Activated CD4-positive, CD25-positive, alpha-beta regulatory T cell treated with anti-CD3 and anti-CD28 coated beads, Interleukin-2, amount 50 U/mL, for 16 hours (primary cell): Measurements from ENCODE around the gene ITIH2.
A peak's percentile ranks its signal among the peaks of the same experiment; 100 is the strongest.
"Not testable (repeated sequence)": the region's sequence is repeated elsewhere in the genome, so short reads cannot be mapped to it uniquely, and the experiment has no call there.

ENCODE experiments used
- DNase-seq: peaks from one replicate; pipeline ENCODE4 v3.0.0-alpha.2; 2020; ENCODE audit warnings: low read depth, low spot score

ITIH2 gene, protein sequence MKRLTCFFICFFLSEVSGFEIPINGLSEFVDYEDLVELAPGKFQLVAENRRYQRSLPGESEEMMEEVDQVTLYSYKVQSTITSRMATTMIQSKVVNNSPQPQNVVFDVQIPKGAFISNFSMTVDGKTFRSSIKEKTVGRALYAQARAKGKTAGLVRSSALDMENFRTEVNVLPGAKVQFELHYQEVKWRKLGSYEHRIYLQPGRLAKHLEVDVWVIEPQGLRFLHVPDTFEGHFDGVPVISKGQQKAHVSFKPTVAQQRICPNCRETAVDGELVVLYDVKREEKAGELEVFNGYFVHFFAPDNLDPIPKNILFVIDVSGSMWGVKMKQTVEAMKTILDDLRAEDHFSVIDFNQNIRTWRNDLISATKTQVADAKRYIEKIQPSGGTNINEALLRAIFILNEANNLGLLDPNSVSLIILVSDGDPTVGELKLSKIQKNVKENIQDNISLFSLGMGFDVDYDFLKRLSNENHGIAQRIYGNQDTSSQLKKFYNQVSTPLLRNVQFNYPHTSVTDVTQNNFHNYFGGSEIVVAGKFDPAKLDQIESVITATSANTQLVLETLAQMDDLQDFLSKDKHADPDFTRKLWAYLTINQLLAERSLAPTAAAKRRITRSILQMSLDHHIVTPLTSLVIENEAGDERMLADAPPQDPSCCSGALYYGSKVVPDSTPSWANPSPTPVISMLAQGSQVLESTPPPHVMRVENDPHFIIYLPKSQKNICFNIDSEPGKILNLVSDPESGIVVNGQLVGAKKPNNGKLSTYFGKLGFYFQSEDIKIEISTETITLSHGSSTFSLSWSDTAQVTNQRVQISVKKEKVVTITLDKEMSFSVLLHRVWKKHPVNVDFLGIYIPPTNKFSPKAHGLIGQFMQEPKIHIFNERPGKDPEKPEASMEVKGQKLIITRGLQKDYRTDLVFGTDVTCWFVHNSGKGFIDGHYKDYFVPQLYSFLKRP

DNA sequence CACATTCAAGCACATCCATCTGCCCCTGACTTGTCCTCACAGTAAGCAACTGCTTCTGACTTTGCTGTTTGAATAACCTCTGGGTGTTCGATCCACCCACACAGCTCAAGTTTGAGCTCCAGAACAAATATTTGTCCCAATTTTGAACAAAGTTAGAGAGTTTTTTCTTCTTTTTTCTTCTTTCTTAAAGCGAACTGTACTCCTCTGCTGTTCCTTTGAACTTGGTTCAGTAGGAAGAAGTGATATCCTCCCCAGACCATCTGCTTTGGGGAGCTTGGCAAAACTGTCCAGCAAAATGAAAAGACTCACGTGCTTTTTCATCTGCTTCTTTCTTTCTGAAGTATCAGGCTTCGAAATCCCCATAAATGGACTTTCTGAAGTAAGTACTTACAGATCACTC, at the start of gene ITIH2:
TSS of gene ITIH2 (plus strand) at position 177 of the 400 bp plus-strand sequence. CDS start at position 296, 119 bp downstream.
- no peak for DNase-seq

- not testable (repeated sequence) for DNase-seq
Measured at GRCh38 chr10:7657079-7657478, 46.0 kb upstream of the ITIH2 start.

DNA sequence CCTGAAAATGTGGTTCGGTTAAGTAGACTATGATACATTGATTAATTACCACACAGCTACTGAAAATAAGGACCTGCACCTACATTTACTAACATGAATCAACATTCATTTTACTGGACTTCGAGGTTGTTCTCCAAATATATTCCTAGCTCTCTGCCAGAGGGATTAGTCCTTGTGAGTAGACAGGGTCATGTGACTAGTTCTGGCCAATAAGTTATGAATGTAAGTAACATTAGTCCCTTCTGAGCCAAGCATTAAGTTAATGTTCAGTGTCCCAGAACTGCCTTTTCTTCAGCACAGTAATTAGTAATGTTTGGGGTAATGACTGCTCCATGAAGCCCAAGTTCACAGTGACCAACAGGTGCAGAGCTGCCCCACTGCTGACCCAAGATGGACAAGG, 45.6 kb upstream of the ITIH2 start:
- DNase-seq = no peak

- DNase-seq = no peak
Measured at GRCh38 chr10:7659560-7659959, 43.6 kb upstream of the ITIH2 start.

DNA sequence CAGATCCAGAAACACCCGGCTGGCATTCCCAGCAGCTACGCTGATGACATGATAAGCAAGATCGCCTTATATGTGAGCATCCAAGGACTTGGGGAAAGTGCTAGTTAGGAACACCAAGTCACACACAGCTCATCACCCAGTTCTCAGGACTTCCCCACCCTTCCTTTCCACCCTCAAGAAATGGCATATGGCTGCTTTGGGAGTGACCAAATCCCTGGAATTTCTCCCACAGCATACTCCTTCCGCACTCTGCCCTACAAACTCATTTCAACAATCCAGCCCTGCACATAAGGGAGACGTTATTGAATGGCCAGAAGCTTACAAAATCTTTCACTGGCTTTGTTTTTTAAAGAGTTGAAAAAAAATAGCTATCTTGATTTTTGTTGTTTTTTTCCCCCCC, 40.6 kb upstream of the ITIH2 start:
- DNase-seq = no peak

- DNase-seq = no peak
Measured at GRCh38 chr10:7664707-7665106, 38.4 kb upstream of the ITIH2 start.

DNA sequence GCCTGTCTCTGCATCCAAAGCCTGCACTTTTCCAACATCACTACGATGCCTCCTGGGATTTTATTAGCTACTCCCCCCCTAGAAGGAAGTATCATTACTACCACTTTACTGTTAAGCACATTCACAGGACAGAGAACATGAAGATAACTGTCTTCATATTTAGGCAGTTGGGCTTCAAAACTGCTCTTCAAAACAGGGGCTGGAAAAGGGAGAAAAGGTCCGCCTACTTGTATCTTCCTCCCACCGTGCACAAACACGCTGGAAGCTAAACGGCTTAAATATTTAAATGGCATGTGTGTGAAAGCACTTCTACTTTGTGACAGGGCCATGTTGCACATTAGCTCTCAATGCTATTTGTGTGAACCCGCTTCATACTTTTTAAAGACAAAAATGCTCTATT, 37.3 kb upstream of the ITIH2 start:
- no peak for DNase-seq

GRCh38 chr10:7666253-7667023, 36.7 kb upstream of the ITIH2 start, which contains the start of gene ITIH5:
ITIH5 (minus strand) TSS chr10:7666966; CDS start chr10:7666892, 74 bp downstream.
- DNase-seq = no peak

GRCh38 chr10:7667262-7668141, 35.6 kb upstream of the ITIH2 start:
- DNase-seq = no peak

GRCh38 chr10:7670157-7670556, 33.0 kb upstream of the ITIH2 start:
- no peak for DNase-seq

GRCh38 chr10:7672341-7673134, 30.6 kb upstream of the ITIH2 start:
- no peak for DNase-seq

- DNase-seq = no peak
Measured at GRCh38 chr10:7679256-7679655, 23.9 kb upstream of the ITIH2 start.

DNA sequence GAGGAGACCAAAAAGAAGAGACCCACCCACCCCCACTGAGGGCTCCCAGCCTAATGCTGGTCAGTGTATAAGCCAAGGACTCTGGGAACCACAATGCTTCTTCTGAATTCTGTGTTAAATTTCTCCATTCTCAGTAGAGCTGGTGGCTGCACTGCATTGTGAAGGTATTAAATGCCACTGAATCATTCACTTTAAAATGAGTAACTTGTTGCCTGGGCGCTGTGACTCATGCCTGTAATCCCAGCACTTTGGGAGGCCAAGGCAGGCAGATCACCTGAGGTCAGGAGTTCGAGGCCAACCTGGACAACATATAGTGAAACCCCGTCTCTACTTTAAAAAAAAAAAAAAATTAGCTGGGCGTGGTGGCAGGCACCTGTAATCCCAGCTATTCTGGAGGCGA, 23.0 kb upstream of the ITIH2 start:
- not testable (repeated sequence) for DNase-seq

GRCh38 chr10:7686351-7687171, 16.6 kb upstream of the ITIH2 start:
- no peak for DNase-seq

GRCh38 chr10:7687228-7687907, 15.7 kb upstream of the ITIH2 start:
- DNase-seq = peak; percentile 47

DNA sequence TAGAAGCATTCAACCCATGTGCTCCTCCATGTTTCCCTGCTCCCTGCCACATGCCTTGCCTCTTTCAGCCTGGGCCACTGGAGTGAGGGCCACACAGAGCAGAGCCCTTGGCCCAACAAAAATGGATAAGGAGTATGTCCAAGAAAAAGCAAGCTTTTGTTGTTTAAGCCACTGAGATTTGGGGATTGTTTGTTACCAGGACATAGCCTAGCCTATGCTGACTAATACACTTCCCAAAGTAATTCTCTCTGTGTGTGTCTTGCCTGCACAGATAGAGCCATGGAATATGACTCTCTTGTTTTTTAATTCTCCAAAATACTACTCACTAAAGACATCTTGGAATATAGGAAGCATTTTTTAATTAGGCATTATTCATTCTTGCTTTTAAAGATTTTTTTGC, 13.5 kb upstream of the ITIH2 start:
- no peak for DNase-seq

DNA sequence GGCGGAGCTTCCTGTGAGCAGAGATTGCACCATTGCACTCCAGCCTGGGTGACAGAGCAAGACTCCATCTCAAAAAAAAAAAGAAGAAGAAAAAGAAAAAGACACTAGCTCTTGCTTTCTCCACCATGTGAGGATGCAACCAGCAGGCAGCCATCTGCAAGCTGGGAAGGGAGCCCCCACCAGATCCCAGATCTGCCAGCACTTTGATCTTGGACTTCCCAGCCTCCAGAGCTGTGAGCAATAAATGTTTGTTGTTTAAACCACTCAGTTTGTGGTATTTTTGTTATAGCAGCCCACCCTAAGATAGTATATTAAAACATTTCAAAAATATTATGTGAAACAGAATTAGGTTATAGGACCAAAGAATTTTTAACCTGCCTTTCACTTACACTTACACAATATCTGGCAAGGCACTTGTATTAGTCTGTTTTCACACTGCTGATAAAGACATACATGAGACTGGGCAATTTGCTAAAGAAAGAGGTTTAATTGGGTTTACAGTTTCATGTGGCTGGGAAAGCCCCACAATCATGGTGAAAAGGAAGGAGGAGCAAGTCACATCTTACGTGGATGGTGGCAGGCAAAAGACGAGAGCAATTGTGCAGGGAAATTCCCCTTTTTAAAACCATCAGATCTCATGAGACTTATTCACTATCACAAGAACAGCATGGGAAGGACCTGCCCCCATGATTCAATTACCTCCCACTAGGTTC, 12.1 kb upstream of the ITIH2 start:
- not testable (repeated sequence) for DNase-seq

- not testable (repeated sequence) for DNase-seq
Measured at GRCh38 chr10:7692368-7692767, 10.7 kb upstream of the ITIH2 start.
